Measurements from ENCODE around the gene MAPT.
"Not testable (repeated sequence)": the region's sequence is repeated elsewhere in the genome, so short reads cannot be mapped to it uniquely, and the experiment has no call there.

MAPT gene

GRCh38 chr17:46019408-46019925 lies 125.1 kb downstream of the MAPT start:
- not testable (repeated sequence) for DNase-seq

- DNase-seq: no peak
These were observed 125.8 kb downstream of the MAPT start for GRCh38 chr17:46020023-46020761.

GRCh38 chr17:46020998-46021397 lies 126.6 kb downstream of the MAPT start:
- DNase-seq: no peak

- DNase-seq: not testable (repeated sequence)
These were observed 129.0 kb downstream of the MAPT start for GRCh38 chr17:46023366-46023765.

DNA sequence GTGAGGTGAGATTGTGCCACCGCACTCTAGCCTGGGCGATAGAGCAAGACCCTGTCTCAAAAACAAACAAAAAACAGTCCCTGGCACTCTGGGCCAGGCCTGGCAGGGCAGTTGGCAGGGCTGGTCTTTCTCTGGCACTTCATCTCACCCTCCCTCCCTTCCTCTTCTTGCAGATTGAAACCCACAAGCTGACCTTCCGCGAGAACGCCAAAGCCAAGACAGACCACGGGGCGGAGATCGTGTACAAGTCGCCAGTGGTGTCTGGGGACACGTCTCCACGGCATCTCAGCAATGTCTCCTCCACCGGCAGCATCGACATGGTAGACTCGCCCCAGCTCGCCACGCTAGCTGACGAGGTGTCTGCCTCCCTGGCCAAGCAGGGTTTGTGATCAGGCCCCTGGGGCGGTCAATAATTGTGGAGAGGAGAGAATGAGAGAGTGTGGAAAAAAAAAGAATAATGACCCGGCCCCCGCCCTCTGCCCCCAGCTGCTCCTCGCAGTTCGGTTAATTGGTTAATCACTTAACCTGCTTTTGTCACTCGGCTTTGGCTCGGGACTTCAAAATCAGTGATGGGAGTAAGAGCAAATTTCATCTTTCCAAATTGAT lies 129.5 kb downstream of the MAPT start:
- no peak for DNase-seq

DNA sequence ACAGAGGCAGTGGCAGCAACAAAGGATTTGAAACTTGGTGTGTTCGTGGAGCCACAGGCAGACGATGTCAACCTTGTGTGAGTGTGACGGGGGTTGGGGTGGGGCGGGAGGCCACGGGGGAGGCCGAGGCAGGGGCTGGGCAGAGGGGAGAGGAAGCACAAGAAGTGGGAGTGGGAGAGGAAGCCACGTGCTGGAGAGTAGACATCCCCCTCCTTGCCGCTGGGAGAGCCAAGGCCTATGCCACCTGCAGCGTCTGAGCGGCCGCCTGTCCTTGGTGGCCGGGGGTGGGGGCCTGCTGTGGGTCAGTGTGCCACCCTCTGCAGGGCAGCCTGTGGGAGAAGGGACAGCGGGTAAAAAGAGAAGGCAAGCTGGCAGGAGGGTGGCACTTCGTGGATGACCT lies 130.2 kb downstream of the MAPT start:
- no peak for DNase-seq

DNA sequence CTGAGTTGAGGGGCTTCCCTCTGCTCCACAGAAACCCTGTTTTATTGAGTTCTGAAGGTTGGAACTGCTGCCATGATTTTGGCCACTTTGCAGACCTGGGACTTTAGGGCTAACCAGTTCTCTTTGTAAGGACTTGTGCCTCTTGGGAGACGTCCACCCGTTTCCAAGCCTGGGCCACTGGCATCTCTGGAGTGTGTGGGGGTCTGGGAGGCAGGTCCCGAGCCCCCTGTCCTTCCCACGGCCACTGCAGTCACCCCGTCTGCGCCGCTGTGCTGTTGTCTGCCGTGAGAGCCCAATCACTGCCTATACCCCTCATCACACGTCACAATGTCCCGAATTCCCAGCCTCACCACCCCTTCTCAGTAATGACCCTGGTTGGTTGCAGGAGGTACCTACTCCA lies 130.7 kb downstream of the MAPT start:
- no peak for DNase-seq

DNA sequence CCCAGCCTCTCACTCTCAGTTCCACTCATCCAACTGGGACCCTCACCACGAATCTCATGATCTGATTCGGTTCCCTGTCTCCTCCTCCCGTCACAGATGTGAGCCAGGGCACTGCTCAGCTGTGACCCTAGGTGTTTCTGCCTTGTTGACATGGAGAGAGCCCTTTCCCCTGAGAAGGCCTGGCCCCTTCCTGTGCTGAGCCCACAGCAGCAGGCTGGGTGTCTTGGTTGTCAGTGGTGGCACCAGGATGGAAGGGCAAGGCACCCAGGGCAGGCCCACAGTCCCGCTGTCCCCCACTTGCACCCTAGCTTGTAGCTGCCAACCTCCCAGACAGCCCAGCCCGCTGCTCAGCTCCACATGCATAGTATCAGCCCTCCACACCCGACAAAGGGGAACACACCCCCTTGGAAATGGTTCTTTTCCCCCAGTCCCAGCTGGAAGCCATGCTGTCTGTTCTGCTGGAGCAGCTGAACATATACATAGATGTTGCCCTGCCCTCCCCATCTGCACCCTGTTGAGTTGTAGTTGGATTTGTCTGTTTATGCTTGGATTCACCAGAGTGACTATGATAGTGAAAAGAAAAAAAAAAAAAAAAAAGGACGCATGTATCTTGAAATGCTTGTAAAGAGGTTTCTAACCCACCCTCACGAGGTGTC lies 131.3 kb downstream of the MAPT start:
- DNase-seq: no peak

DNA sequence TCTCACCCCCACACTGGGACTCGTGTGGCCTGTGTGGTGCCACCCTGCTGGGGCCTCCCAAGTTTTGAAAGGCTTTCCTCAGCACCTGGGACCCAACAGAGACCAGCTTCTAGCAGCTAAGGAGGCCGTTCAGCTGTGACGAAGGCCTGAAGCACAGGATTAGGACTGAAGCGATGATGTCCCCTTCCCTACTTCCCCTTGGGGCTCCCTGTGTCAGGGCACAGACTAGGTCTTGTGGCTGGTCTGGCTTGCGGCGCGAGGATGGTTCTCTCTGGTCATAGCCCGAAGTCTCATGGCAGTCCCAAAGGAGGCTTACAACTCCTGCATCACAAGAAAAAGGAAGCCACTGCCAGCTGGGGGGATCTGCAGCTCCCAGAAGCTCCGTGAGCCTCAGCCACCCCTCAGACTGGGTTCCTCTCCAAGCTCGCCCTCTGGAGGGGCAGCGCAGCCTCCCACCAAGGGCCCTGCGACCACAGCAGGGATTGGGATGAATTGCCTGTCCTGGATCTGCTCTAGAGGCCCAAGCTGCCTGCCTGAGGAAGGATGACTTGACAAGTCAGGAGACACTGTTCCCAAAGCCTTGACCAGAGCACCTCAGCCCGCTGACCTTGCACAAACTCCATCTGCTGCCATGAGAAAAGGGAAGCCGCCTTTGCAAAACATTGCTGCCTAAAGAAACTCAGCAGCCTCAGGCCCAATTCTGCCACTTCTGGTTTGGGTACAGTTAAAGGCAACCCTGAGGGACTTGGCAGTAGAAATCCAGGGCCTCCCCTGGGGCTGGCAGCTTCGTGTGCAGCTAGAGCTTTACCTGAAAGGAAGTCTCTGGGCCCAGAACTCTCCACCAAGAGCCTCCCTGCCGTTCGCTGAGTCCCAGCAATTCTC lies 132.1 kb downstream of the MAPT start:
- no peak for DNase-seq

GRCh38 chr17:46027048-46027975 lies 133.0 kb downstream of the MAPT start:
- no peak for DNase-seq

- DNase-seq: no peak
These were observed 133.6 kb downstream of the MAPT start for GRCh38 chr17:46027976-46028325.

DNA sequence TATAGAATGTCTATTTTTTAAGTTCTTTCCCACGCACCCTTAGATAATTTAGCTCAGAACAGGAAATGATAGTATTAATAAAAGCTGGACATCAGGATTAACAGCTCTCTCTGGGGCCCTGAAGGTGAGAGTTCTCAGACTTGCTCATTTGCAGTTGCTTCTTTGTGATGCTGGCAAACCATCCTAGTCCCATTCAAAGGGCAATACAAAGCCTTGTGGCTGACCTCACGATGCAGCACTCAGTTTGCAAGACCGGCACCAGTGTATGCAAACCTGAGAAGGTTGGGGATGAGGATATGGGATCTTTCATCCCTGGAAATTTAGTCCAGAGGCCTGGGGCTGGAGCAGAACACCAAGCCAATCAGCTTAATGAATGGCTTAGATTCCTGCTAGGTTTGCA lies 134.0 kb downstream of the MAPT start:
- DNase-seq: no peak

DNA sequence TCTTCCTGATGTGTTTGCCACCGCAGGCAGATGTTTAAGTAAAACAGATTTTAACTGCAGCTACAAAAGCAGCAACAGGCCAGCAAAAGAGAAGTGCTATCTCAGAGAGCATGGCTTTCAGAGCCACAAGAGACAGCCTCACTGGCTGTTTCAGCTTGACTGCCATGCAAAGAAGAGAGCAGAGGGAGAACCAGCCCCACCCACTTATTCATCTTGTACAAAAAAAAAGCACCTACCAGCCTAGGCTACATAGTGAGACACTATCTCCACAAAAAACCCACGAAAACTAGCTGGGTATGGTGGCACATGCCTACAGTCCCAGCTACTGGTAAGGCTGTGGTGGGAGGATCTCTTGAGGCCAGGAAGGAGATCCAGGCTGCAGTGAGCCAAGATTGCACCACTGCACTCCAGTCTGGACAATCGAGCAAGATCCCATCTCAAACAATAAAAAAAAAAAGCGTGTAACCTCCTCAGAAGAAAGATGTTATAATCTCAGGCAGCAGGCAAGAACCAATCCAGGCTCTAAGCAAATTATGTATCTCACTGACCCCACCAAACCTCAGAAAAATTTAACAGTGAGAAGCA lies 134.7 kb downstream of the MAPT start:
- no peak for DNase-seq

DNA sequence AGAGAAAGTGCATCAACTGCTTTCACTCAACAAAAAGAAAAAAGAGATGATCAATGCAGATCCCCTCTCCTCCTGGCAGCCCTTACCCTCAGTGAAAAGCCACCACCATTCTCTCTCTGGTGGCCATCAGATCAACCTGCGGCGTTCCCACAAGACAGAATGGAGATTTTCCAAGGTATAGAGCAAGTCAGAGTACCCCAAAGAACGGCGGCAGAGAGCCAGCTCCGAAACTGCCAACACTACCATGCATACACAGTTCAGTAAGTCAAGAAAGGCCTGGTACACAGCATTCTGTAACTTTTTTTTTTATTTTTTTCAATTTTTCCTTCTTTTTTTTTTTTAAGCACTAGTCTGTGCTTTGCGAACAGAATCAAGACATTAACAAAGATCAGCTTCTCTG lies 135.3 kb downstream of the MAPT start:
- DNase-seq: no peak

- no peak for DNase-seq
These were observed 136.4 kb downstream of the MAPT start for GRCh38 chr17:46030752-46031151.

DNA sequence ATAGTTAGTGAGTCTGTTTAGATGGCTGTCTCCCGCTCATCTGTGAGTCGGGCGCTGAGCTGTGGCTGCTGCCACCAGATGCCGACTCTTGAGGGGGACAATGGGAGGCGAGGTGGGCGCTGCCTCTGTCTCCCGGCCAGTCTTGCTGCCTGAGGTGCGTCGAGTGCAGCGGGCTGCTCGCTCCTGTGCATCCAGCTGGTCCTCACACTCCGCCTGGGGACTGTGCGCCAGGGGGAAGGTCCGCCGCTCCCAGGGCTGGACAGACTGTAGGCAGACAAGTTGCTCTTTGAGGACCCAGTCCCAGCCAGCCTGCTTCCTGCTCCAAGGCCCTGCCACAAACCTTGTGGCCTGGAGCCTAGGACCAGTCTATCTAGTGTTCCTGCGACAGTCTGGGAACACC lies 137.1 kb downstream of the MAPT start:
- no peak for DNase-seq

DNA sequence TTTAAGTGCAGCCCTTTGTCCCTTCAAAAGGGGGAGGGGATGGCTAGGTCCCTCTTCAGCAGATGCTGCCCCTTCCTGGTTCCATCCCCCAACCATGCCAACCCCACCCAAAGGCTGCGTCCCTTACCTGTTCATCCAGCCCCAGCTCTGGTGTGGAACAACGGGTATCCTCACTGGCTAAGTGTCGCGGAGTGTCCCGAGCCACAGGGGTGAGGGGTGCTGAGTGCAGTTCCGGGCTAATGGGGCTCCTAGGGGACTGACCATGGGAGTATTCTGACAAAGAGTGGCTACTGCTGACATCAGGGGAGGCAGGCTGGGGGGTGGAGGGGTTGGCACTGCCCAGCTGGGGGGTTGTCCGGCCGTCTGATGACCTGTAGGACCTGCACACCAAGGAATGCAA lies 137.6 kb downstream of the MAPT start:
- no peak for DNase-seq

DNA sequence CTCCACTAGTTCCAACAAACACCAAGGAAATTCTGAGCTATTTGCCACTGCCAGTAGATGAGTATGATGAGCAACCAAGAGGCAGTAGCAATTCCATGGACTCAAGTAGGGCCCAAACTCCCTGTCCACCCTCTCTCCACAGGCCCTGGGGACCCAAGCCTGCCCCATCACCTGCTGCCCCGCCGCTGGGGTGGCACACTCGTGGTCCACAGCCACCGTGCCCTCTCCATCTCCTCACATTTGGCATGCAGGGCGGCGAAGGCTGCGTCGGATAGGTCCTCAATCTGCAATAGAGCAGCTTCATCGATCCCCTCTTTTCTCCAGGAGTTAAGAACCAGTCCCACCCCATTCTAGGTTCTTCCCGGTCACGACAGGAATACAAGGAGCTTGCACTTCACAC lies 138.6 kb downstream of the MAPT start:
- no peak for DNase-seq

GRCh38 chr17:46033392-46033791 lies 139.0 kb downstream of the MAPT start:
- DNase-seq: no peak

GRCh38 chr17:46035112-46035818 lies 140.9 kb downstream of the MAPT start:
- no peak for DNase-seq

GRCh38 chr17:46036491-46036890 lies 142.1 kb downstream of the MAPT start:
- no peak for DNase-seq

All from NCI-H226 (cell line).